ENCODE data around the gene GINS3.

The GINS3 gene

DNA sequence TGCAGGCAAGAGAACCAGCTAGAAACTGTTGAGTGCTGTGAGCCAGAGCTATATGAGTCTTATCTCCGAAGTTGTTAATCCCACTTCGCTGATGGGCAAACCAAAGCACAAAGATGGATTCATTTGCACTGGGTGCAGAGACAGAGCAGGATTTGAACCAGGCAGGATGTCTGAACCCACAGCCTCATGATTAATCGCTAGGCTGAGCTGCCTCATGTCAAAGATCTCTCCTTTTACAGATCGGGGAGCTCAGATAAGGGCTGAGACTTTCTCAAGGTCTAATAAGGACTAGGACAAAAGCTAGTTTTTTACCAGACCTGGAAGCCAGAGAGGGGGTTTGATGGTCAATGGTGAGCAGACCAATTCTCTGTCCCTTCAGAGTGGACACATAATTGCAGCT, 51.5 kb downstream of the GINS3 start:
- TF ChIP-seq, protein P1, sequence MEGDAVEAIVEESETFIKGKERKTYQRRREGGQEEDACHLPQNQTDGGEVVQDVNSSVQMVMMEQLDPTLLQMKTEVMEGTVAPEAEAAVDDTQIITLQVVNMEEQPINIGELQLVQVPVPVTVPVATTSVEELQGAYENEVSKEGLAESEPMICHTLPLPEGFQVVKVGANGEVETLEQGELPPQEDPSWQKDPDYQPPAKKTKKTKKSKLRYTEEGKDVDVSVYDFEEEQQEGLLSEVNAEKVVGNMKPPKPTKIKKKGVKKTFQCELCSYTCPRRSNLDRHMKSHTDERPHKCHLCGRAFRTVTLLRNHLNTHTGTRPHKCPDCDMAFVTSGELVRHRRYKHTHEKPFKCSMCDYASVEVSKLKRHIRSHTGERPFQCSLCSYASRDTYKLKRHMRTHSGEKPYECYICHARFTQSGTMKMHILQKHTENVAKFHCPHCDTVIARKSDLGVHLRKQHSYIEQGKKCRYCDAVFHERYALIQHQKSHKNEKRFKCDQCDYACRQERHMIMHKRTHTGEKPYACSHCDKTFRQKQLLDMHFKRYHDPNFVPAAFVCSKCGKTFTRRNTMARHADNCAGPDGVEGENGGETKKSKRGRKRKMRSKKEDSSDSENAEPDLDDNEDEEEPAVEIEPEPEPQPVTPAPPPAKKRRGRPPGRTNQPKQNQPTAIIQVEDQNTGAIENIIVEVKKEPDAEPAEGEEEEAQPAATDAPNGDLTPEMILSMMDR (IDR thresholded peaks at IDR 0.05; ENCODE audit: insufficient read depth, missing control alignments), result no peak
- DNase-seq (ENCODE audit: insufficient read length, low spot score) (no peak), FAIRE-seq (no peak)

DNA sequence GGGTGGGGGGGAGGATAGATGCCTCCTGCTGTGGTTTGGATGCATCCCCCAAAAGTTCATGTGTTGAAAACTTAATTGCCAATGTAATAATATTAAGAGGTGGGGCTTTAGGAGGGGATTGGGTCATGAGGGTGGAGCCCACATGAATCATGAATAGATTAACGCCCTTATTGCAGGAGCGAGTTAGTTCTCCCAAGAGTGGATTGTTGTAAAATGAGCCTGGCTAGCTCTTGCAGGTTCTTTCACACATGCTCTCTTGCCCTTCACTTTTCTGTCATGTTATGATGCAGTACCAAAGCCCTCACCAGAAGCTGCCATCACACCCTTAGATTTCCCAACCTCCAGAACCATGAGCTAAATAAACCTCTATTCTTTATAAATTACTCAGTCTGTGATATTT, 52.0 kb downstream of the GINS3 start:
- TF ChIP-seq, protein P1 (IDR thresholded peaks at IDR 0.05; ENCODE audit: insufficient read depth, missing control alignments), result no peak
- FAIRE-seq (no peak), DNase-seq (ENCODE audit: insufficient read length, low spot score) (no peak)

DNA sequence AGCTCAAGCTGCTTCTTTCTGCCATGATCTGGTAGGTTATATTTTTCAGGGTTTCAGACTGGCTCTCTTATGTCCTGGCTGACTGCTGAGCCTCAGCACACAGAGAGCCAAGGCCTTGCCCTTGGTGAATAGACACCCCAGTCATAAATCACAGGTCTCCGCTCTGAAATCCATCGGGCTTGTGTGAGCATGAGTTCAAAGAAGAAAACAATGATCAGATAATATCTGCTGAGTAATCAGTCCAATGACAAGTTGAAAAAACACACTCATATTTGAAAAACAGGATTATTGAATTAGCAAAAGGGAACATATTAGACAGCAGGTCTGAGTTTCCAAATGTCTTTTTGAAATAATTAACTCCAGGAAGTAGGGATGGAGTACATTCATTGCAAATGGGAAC, 56.6 kb downstream of the GINS3 start:
- DNase-seq (ENCODE audit: insufficient read length, low spot score) (no peak), FAIRE-seq (no peak)

DNA sequence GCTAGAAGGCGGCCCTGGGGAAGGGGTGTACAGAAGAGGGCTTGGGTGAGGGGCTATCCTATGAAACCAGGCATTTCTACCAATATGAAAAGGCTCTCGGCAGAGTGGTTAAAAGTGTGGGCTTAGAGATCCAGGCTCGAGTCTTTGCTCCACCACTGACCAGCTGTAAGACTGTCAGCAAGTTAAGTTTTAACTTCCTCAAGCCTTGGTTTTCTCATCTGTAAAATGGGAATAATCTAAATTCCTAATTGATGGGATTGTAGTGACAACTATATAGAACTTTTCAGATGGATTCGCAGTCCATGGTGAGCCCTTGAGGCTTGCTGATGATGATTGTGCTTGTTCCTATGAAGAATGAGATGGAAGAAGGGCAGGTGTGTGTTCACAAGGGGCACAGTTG, 57.0 kb downstream of the GINS3 start:
- no peak for DNase-seq (ENCODE audit: insufficient read length, low spot score)
- no peak for FAIRE-seq
- TF ChIP-seq, protein P1 (IDR thresholded peaks at IDR 0.05; ENCODE audit: insufficient read depth, missing control alignments), result no peak

More for the DNA sequence above, 56.6 kb downstream of the GINS3 start:
- TF ChIP-seq, protein P1 (IDR thresholded peaks at IDR 0.05; ENCODE audit: insufficient read depth, missing control alignments), result no peak

DNA sequence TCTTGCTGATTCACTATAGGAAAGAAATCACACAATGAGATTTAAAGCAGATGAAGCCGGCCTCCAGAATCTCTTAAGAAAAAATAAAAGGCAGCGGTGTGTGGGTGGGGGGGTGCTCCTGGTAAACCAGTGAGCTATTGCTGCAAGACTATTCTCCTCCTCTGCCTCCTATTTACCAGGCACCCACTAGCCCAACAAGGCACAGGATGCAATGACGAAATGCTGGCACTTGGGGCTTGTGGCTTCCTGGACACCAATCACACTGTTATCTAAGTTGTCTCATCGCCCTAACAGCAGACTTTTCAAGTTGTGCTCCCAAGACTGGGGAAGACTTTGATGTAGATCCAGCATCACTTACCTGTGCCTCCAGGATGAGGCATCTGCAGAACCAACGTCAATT, 57.5 kb downstream of the GINS3 start:
- DNase-seq (ENCODE audit: insufficient read length, low spot score), result no peak
- FAIRE-seq, result no peak
- TF ChIP-seq, protein P1 (IDR thresholded peaks at IDR 0.05; ENCODE audit: insufficient read depth, missing control alignments), result no peak

DNA sequence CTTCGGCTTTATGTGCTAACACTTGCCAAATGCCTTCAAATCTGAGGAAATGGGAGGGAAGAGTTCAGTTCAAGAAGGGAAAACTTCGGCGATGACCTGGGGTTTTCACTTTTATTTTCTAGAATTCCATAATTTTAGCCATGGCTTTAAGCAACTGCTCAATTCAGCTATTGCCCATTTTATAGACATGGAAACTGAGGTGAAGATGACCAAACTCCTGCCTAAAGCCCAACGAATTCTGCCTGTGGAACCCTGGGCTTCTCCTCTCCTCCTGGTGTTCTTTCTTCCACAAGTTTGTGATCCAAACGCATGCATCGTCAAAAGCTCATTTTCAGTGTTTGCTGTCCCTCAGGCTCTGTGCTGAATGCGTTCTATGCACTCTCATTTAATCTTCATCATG, 58.3 kb downstream of the GINS3 start:
- TF ChIP-seq, protein P1 (IDR thresholded peaks at IDR 0.05; ENCODE audit: insufficient read depth, missing control alignments), result no peak
- DNase-seq (ENCODE audit: insufficient read length, low spot score) (no peak), FAIRE-seq (no peak)

DNA sequence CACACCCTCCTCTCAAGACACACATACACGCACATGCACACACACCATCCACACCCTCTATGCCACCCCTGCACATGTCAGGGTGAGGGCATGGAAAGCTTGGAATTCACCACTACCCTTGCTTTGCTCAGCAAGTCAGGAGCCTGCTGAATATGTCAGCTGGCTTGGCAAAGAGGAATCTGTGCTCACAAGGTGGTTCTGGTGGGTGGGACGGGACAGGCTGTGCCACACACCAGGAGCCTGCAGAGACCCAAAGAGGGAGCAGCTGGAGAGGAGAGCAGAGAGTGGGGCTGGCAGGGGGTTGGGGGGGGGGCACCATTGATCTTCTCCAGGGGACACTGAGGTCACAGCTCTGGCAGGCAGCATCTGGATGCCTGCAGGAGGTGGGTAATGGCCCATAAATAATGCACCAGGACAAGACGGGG, 59.0 kb downstream of the GINS3 start:
- DNase-seq (ENCODE audit: insufficient read length, low spot score) (no peak), FAIRE-seq (no peak)
- TF ChIP-seq, protein P1 (IDR thresholded peaks at IDR 0.05; ENCODE audit: insufficient read depth, missing control alignments), result no peak

Measured in D721Med (cell line).